Epithelial cell of proximal tubule (primary cell): ENCODE measurements around the gene MUC7. TPM values are rescaled to one million over a fixed set of nuclear protein-coding genes. Genes with fewer than 3 reads are reported as not detected.

Source experiments
- DNase-seq: peaks from one replicate; pipeline ENCODE4 v3.0.0-alpha.2; 2011; ENCODE audit warnings: low read depth
- H3K4me3 ChIP-seq: 2 replicates; pipeline ENCODE4 v1.5.1; 2011; ENCODE audit warnings: low read depth, mild to moderate bottlenecking, low read length
- total RNA-seq: library from RNA; depleted of rRNA; stranded (reverse); fragments of >200 nt; gene quantifications from 2 replicates; pipeline ENCODE4 v1.2.3, GENCODE V29; 2015
- TF ChIP-seq, protein P1 (sequence below): conservative IDR thresholded peaks from 2 replicates; pipeline ENCODE4 v1.5.1; 2012; ENCODE audit warnings: low read depth, mild to moderate bottlenecking, low read length

The MUC7 gene
- total RNA-seq, 1 donor from 2014 or later: not detected

DNA sequence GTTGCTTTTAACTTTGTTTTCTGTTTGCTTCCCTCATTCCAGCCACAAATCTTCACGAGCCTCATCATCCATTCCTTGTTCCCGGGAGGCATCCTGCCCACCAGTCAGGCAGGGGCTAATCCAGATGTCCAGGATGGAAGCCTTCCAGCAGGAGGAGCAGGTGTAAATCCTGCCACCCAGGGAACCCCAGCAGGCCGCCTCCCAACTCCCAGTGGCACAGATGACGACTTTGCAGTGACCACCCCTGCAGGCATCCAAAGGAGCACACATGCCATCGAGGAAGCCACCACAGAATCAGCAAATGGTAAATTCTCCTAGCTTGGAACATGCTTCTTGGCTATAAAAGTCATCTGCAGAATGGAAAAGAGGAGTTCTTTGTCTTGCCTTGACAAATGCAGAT is 59.0 kb downstream of the MUC7 start:
- no peak overlapping the region for H3K4me3 ChIP-seq
- TF ChIP-seq, protein P1, sequence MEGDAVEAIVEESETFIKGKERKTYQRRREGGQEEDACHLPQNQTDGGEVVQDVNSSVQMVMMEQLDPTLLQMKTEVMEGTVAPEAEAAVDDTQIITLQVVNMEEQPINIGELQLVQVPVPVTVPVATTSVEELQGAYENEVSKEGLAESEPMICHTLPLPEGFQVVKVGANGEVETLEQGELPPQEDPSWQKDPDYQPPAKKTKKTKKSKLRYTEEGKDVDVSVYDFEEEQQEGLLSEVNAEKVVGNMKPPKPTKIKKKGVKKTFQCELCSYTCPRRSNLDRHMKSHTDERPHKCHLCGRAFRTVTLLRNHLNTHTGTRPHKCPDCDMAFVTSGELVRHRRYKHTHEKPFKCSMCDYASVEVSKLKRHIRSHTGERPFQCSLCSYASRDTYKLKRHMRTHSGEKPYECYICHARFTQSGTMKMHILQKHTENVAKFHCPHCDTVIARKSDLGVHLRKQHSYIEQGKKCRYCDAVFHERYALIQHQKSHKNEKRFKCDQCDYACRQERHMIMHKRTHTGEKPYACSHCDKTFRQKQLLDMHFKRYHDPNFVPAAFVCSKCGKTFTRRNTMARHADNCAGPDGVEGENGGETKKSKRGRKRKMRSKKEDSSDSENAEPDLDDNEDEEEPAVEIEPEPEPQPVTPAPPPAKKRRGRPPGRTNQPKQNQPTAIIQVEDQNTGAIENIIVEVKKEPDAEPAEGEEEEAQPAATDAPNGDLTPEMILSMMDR: no peak
- no peak for DNase-seq

DNA sequence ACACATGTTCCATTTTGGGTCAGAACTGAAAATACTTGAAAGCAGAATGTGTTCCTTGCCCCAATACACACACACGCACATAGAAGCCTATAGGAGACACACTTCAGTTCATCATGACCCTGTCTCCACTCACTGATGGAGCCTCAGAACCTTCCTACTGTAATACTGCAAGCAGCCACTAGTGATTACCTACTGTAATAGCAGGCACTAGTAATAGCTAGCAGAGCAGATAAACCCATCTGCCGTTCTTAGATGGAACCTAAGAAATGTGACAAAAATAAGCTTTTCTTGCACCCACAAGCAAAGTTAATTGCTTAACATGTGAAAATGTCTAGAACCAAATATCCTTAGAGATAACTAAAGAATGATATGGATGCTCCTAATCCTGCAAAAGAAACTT is 60.0 kb downstream of the MUC7 start:
- TF ChIP-seq, protein P1: peak; percentile 20
- no peak overlapping the region for H3K4me3 ChIP-seq
- no peak for DNase-seq

Other genes with a start within 250 kb of the MUC7 start
- gene FDCSP, start 246.1 kb upstream of the MUC7 start, total RNA-seq: not detected in 2 replicates
- not detected in 2 replicates for gene CSN3, start 229.6 kb upstream of the MUC7 start, total RNA-seq
- gene CABS1, start 137.2 kb upstream of the MUC7 start, total RNA-seq: not detected in 2 replicates
- not detected in 2 replicates for gene SMR3A, start 111.4 kb upstream of the MUC7 start, total RNA-seq
- not detected in 2 replicates for gene SMR3B, start 89.1 kb upstream of the MUC7 start, total RNA-seq
- gene OPRPN, start 74.3 kb upstream of the MUC7 start, total RNA-seq: not detected in 2 replicates
- gene AMTN, start 46.4 kb downstream of the MUC7 start, total RNA-seq: not detected in 2 replicates
- gene AMBN, start 120.1 kb downstream of the MUC7 start, total RNA-seq: not detected in 2 replicates
- gene ENAM, start 156.5 kb downstream of the MUC7 start, total RNA-seq: 0.14 and 0.23 TPM in 2 replicates
- 0.29 TPM in 1 of 2 replicates, not detected in the other for gene JCHAIN, start 194.3 kb downstream of the MUC7 start, total RNA-seq
- 28.0 and 29.0 TPM in 2 replicates for gene UTP3, start 216.3 kb downstream of the MUC7 start, total RNA-seq
- gene RUFY3, start 249.8 kb downstream of the MUC7 start, total RNA-seq: 22.9 and 24.9 TPM in 2 replicates